GM23248 (cell line): ENCODE measurements around the gene TBL3. TPM values are rescaled to one million over a fixed set of nuclear protein-coding genes. Genes with fewer than 3 reads are reported as not detected.
A peak's percentile ranks its signal among the peaks of the same experiment; 100 is the strongest.

Experiments used
- DNase-seq: peaks from one replicate; pipeline ENCODE4 v3.0.0-alpha.2; 2015
- H2AFZ ChIP-seq: fragments of 200-600 bp; sonication (generic); 2 replicates; pipeline ENCODE4 v1.6.1; 2016; ENCODE audit warnings: antibody characterized with exemption
- H3F3A ChIP-seq: fragments of 200-600 bp; sonication (generic); 2 replicates; pipeline ENCODE4 v1.6.1; 2016; ENCODE audit warnings: mild to moderate bottlenecking, antibody characterized with exemption, mixed run types; ENCODE audit not compliant: insufficient read depth
- H3K27ac ChIP-seq: fragments of 200-600 bp; sonication (generic); 2 replicates; pipeline ENCODE4 v1.5.1; 2016; ENCODE audit warnings: mild to moderate bottlenecking
- H3K27me3 ChIP-seq: fragments of 200-600 bp; sonication (generic); replicated peaks from 2 replicates; pipeline ENCODE4 v1.6.1; 2016; ENCODE audit warnings: mild to moderate bottlenecking; ENCODE audit not compliant: insufficient read depth
- H3K36me3 ChIP-seq: fragments of 200-600 bp; sonication (generic); 2 replicates; pipeline ENCODE4 v1.6.1; 2016; ENCODE audit warnings: low read depth, mild to moderate bottlenecking
- H3K4me1 ChIP-seq: fragments of 200-600 bp; sonication (generic); 2 replicates; pipeline ENCODE4 v1.6.1; 2016; ENCODE audit warnings: mild to moderate bottlenecking; ENCODE audit not compliant: insufficient read depth
- H3K4me2 ChIP-seq: fragments of 200-600 bp; sonication (generic); one replicate; pipeline ENCODE4 v1.6.1; 2016; ENCODE audit warnings: mild to moderate bottlenecking; ENCODE audit not compliant: unreplicated experiment
- H3K4me3 ChIP-seq: fragments of 200-600 bp; sonication (generic); 2 replicates; pipeline ENCODE4 v1.5.1; 2016; ENCODE audit warnings: mild to moderate bottlenecking
- H3K79me2 ChIP-seq: fragments of 200-600 bp; sonication (generic); 2 replicates; pipeline ENCODE4 v1.6.1; 2016; ENCODE audit warnings: mild to moderate bottlenecking; ENCODE audit not compliant: insufficient read depth
- H3K9ac ChIP-seq: fragments of 200-600 bp; sonication (generic); 2 replicates; pipeline ENCODE4 v1.6.1; 2016; ENCODE audit warnings: mild to moderate bottlenecking
- H3K9me2 ChIP-seq: fragments of 200-600 bp; sonication (generic); 2 replicates; pipeline ENCODE4 v1.6.1; 2016; ENCODE audit warnings: mixed run types, mild to moderate bottlenecking, moderate library complexity; ENCODE audit not compliant: insufficient read depth
- H3K9me3 ChIP-seq: fragments of 200-600 bp; sonication (generic); one replicate; pipeline ENCODE4 v1.6.1; 2017; ENCODE audit warnings: low read depth
- H4K20me1 ChIP-seq: fragments of 200-600 bp; sonication (generic); 2 replicates; pipeline ENCODE4 v1.6.0; 2016; ENCODE audit not compliant: insufficient read depth
- EZH2 ChIP-seq: fragments of 200-600 bp; sonication (generic); IDR thresholded peaks from 2 replicates; pipeline ENCODE4 v1.6.1; 2018; ENCODE audit warnings: antibody characterized with exemption, mild to moderate bottlenecking; ENCODE audit not compliant: insufficient read depth, poor library complexity, severe bottlenecking
- EZH2phosphoT487 ChIP-seq: fragments of 200-600 bp; sonication (generic); IDR thresholded peaks from 2 replicates; pipeline ENCODE4 v1.6.1; 2018; ENCODE audit warnings: antibody characterized with exemption, moderate library complexity, mild to moderate bottlenecking, low read depth; ENCODE audit not compliant: insufficient read depth
- WGBS, 2 experiments: methylation state at CpG; one replicate each; pipeline ENCODE4 v1.1.6; 2015 to 2017; ENCODE audit warnings: low lambda C conversion rate in 2 of 2, low coverage in 1 of 2; ENCODE audit errors: missing lambda C conversion rate in 2 of 2; 5-methylcytosine and 5-hydroxymethylcytosine counted together
- in situ Hi-C: fragments of 300-500 bp; cut with MboI; formaldehyde crosslinking; loops from 2 replicates; pipeline ENCODE4 v1.15.0; 2020
- polyA plus RNA-seq: library from polyadenylated mRNA; unstranded; fragments of >200 nt; fragmentation: Nextera tagmentation; extraction: Ambion mirVana; gene quantifications from 2 replicates; pipeline ENCODE4 v1.2.1, GENCODE V29; 2016
- total RNA-seq: library from RNA; depleted of rRNA; stranded (reverse); fragments of >200 nt; shearing (Covaris generic); gene quantifications from 2 replicates; pipeline ENCODE4 v1.2.3, GENCODE V29; 2014

TBL3 gene
- total and polyA plus RNA-seq, 2 experiments from 2014 or later, result 43.7 to 46.8 TPM

DNA sequence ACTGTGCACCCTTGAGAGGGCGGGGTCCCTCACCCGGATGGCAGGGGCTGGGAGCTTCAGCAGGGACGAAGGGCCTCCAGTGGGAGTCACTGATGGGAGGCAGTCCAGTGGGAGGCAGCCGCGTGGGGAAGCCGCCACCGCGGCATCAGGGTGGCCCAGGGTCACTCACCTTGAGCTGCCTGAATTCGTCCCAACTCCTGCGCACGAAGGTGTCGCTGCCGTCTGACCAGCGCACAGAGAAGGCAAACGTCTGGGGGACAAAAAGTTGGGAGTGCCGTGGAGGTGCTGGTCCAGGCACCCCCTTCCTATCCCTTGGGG lies 8.9 kb downstream of the TBL3 start:
- no peak overlapping the region for H2AFZ ChIP-seq
- peaks cover 9% of the 10 kb centered on the region for H3F3A ChIP-seq
- WGBS, 2 experiments, result 31 to 35% methylated on average over 16 of the region's 16 CpGs
- H3K9me3 ChIP-seq, result no peaks in the 10 kb centered on the region
- H3K4me2 ChIP-seq, result no peak overlapping the region
- in situ Hi-C loops, result no loop called here
- no peak for DNase-seq
- H4K20me1 ChIP-seq, result no peaks in the 10 kb centered on the region
- H3K79me2 ChIP-seq, result peaks cover 8% of the 10 kb centered on the region; the same call in 1 of the 2 replicates
- TF ChIP-seq EZH2phosphoT487 (no peak), EZH2 (no peak)
- H3K27ac ChIP-seq, result no peak overlapping the region
- no peak overlapping the region for H3K9ac ChIP-seq
- H3K4me1 ChIP-seq, result no peaks in the 10 kb centered on the region
- H3K36me3 ChIP-seq, result no peaks in the 10 kb centered on the region; the same call in 1 of the 2 replicates
- H3K27me3 ChIP-seq, result peaks cover 21% of the 10 kb centered on the region
- H3K4me3 ChIP-seq, result no peak overlapping the region
- no peaks in the 10 kb centered on the region for H3K9me2 ChIP-seq

DNA sequence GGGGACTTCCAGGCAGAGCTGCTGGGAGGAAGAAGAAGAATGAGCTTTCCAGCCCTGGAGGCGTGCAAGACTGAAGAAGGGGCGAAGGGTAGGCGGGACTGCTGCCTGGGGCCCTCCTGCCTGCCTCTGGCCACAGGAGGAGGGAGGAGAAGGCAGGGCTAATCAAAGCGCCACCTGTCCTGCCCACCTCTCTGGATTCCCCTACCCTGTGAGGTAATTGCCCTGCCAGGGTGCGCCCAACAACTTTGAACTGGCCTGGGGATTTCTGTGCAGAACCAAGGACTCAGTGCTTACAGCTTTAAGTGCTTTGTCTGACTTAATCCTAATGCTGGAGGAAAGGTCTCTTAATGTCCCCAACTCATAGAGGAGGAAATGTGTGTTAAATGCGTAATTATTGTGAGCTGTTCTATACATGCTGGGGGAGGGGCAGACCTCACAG lies 9.6 kb downstream of the TBL3 start, which contains the start of gene NOXO1:
TSS of gene NOXO1 (minus strand) at position 72 of the 439 bp plus-strand sequence. CDS start 290 bp downstream, outside the sequence.
- Histone ChIP-seq H3K27me3 (peaks cover 21% of the 10 kb centered on the region), H3K4me1 (no peaks in the 10 kb centered on the region), H3K4me2 (no peak within 1 kb of the TSS), H3K9ac (no peak within 1 kb of the TSS), H4K20me1 (no peaks in the 10 kb centered on the region), H3K27ac (no peak within 1 kb of the TSS), H3F3A (peaks cover 9% of the 10 kb centered on the region), H2AFZ (no peak within 1 kb of the TSS), H3K9me3 (no peaks in the 10 kb centered on the region), H3K36me3 (no peaks in the 10 kb centered on the region), H3K79me2 (peaks cover 9% of the 10 kb centered on the region; the same call in 1 of the 2 replicates), H3K4me3 (no peak within 1 kb of the TSS), H3K9me2 (no peaks in the 10 kb centered on the region)
- TF ChIP-seq EZH2phosphoT487 (no peak), EZH2 (no peak)
- 26% methylated on average over 6 of the region's 6 CpGs for WGBS, 2 experiments
- in situ Hi-C loops, result no loop called here
- DNase-seq, result no peak

DNA sequence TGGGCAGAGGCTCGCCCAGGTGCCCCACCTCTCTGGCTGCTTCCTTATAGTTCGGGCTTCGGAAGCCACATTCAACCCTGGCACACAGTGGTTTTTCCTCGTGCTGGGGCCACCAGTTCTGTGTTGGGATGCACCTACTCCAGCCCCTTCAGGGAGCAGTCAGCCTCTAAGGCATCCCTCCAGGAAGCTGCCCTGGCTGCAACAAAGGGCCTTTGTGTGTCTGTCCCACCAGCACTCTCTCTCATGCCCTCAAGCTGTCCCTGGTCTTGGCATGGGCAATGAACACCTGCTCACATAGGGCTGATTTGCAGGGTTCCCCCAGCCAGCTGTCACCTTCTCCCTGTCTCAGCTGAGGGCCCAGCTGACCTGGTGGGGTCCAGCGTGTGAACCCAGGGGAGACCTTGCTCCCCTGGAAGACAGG lies 10.2 kb downstream of the TBL3 start:
- Histone ChIP-seq H2AFZ (no peak overlapping the region), H3K27me3 (peaks cover 21% of the 10 kb centered on the region), H3K36me3 (no peaks in the 10 kb centered on the region), H3K9ac (no peak overlapping the region), H3K9me3 (no peaks in the 10 kb centered on the region), H3K27ac (no peak overlapping the region), H4K20me1 (no peaks in the 10 kb centered on the region), H3K4me1 (no peaks in the 10 kb centered on the region), H3K9me2 (no peaks in the 10 kb centered on the region), H3K79me2 (peaks cover 9% of the 10 kb centered on the region; the same call in 1 of the 2 replicates), H3F3A (peaks cover 9% of the 10 kb centered on the region), H3K4me3 (no peak overlapping the region), H3K4me2 (no peak overlapping the region)
- in situ Hi-C loops, result no loop called here
- no peak for DNase-seq
- TF ChIP-seq EZH2phosphoT487 (no peak), EZH2 (no peak)
- WGBS, 2 experiments, result 53 to 56% methylated on average over 5 of the region's 5 CpGs

DNA sequence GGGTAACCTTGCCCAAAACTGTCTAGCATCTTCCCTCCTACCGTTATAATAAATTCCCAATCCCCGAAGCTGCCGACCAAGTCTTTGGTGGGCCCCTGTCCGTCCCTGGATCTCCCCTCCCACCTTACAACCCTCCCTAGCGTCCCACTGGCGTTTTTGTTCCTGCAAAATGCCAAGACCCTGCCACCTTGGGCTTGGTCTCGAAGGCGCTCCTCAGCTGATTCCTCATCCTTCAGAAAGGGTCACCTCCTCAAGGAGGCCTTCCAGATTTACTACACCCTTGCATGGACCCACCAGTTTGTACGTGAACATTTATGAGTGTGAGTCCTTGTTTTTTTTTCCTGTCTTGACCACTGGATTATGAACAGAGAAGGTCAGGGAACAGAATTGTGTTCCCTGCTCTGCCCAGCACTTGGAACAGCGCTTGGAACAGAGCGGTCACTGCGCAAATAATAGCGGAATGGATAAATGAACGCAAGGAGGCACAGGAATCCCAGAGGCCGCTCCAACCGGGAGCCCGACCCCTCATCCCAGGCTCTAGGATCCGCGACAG lies 11.2 kb downstream of the TBL3 start:
- 18 to 20% methylated on average over 19 of the region's 19 CpGs for WGBS, 2 experiments

More for the DNA sequence above, 11.2 kb downstream of the TBL3 start:
- no peaks in the 10 kb centered on the region for H3K4me1 ChIP-seq
- H3K79me2 ChIP-seq, result peaks cover 9% of the 10 kb centered on the region; the same call in 1 of the 2 replicates
- H3K36me3 ChIP-seq, result no peaks in the 10 kb centered on the region
- H3K4me3 ChIP-seq, result peak overlapping the region; percentile 86
- no peaks in the 10 kb centered on the region for H3K9me3 ChIP-seq
- peak overlapping the region; percentile 82; the same call in 1 of the 2 replicates for H3K9ac ChIP-seq
- H3F3A ChIP-seq, result peaks cover 9% of the 10 kb centered on the region
- peak overlapping the region; percentile 91 for H3K4me2 ChIP-seq
- no peak for DNase-seq
- peaks cover 21% of the 10 kb centered on the region for H3K27me3 ChIP-seq
- TF ChIP-seq EZH2phosphoT487, result no peak
- no peak for TF ChIP-seq EZH2
- in situ Hi-C loops, result no loop called here
- no peaks in the 10 kb centered on the region for H4K20me1 ChIP-seq
- H2AFZ ChIP-seq, result peak overlapping the region; percentile 63; the same call in 1 of the 2 replicates
- no peaks in the 10 kb centered on the region for H3K9me2 ChIP-seq
- H3K27ac ChIP-seq, result no peak overlapping the region
